K562 (cell line): ENCODE data around the gene JPT1. TPM values are rescaled to one million over a fixed set of nuclear protein-coding genes. Genes with fewer than 3 reads are reported as not detected.

Experiments
- CAMTA2 ChIP-seq: fragments of 250-450 bp; sonication (Bioruptor Pico); conservative IDR thresholded peaks from 2 replicates; pipeline ENCODE4 v1.5.1; 2022
- CC2D1A ChIP-seq: fragments of 450-650 bp; IDR thresholded peaks from 2 replicates; pipeline ENCODE4 v1.6.1; 2017; ENCODE audit warnings: mild to moderate bottlenecking
- COPS2 ChIP-seq: fragments of 450-650 bp; conservative IDR thresholded peaks from 2 replicates; pipeline ENCODE4 v1.6.1; 2016; ENCODE audit warnings: mild to moderate bottlenecking, moderate library complexity
- ETS2 ChIP-seq: IDR thresholded peaks from 2 replicates; pipeline ENCODE4 v1.6.1; 2016; ENCODE audit warnings: borderline replicate concordance, missing genetic modification characterization, mild to moderate bottlenecking, moderate library complexity, missing compliant biosample characterization; ENCODE audit not compliant: poor library complexity, severe bottlenecking
- JUNB ChIP-seq: fragments of 450-650 bp; formaldehyde crosslinking; conservative IDR thresholded peaks from 2 replicates; pipeline ENCODE4 v1.4.0; 2020; ENCODE audit warnings: mild to moderate bottlenecking
- KAT2B ChIP-seq: IDR thresholded peaks from one replicate; pipeline ENCODE4 v1.6.1; 2012; ENCODE audit warnings: low read depth, mild to moderate bottlenecking, control low read depth, inconsistent platforms, low read length, moderate library complexity
- MAFF ChIP-seq: IDR thresholded peaks from 2 replicates; pipeline ENCODE4 v1.6.1; 2012; ENCODE audit warnings: low read length, improper control_type of control experiment
- MTA2 ChIP-seq: fragments of 450-650 bp; IDR thresholded peaks from 2 replicates; pipeline ENCODE4 v1.6.1; 2016; ENCODE audit warnings: low read depth
- NBN ChIP-seq: fragments of 450-650 bp; IDR thresholded peaks from 2 replicates; pipeline ENCODE4 v1.6.1; 2016; ENCODE audit warnings: low read depth, mild to moderate bottlenecking
- NR2F6 ChIP-seq: fragments of 450-650 bp; formaldehyde crosslinking; IDR thresholded peaks from 2 replicates; pipeline ENCODE4 v1.4.0; 2020; ENCODE audit warnings: mild to moderate bottlenecking
- POLR2AphosphoS2 ChIP-seq: IDR thresholded peaks from 2 replicates; pipeline ENCODE4 v1.6.1; 2012; ENCODE audit warnings: low read length, improper control_type of control experiment
- PPARD ChIP-seq: fragments of 250-450 bp; sonication (Bioruptor Pico); IDR thresholded peaks from 2 replicates; pipeline ENCODE4 v1.8.0; 2022; ENCODE audit warnings: inconsistent platforms, mild to moderate bottlenecking, moderate library complexity
- PRPF4 ChIP-seq: fragments of 200-400 bp; formaldehyde crosslinking; IDR thresholded peaks from one replicate; pipeline ENCODE4 v1.6.1; 2017; ENCODE audit warnings: low read length, low read depth, mild to moderate bottlenecking; ENCODE audit not compliant: insufficient read depth, poor library complexity, severe bottlenecking
- RAD51 ChIP-seq: fragments of 450-650 bp; IDR thresholded peaks from 2 replicates; pipeline ENCODE4 v1.7.1; 2016; ENCODE audit warnings: low read depth, mild to moderate bottlenecking, borderline replicate concordance
- RCOR1 ChIP-seq, 2 experiments: IDR thresholded peaks; 2 replicates each; pipeline ENCODE4 v1.6.1; 2012; ENCODE audit warnings: low read depth in 2 of 2, low read length in 2 of 2, borderline replicate concordance in 1 of 2, improper control_type of control experiment in 1 of 2
- SETDB1 ChIP-seq: IDR thresholded peaks from one replicate; pipeline ENCODE4 v1.6.1; 2012; ENCODE audit warnings: low read length, control low read depth, inconsistent platforms
- SNRNP70 ChIP-seq: fragments of 200-400 bp; formaldehyde crosslinking; optimal IDR thresholded peaks from 2 replicates; pipeline ENCODE3; 2017; ENCODE audit warnings: low read depth, low read length
- TAF9B ChIP-seq: fragments of 450-650 bp; IDR thresholded peaks from 2 replicates; pipeline ENCODE4 v1.6.1; 2018; ENCODE audit warnings: mild to moderate bottlenecking; ENCODE audit not compliant: partially characterized antibody
- U2AF2 ChIP-seq: fragments of 200-400 bp; formaldehyde crosslinking; optimal IDR thresholded peaks from 2 replicates; pipeline ENCODE3; 2017; ENCODE audit warnings: low read depth, mild to moderate bottlenecking, low read length
- ZBTB8A ChIP-seq: fragments of 450-650 bp; IDR thresholded peaks from 2 replicates; pipeline ENCODE4 v1.6.1; 2018; ENCODE audit warnings: mild to moderate bottlenecking, moderate library complexity; ENCODE audit not compliant: partially characterized antibody
- ZNF239 ChIP-seq: fragments of 250-450 bp; sonication (Bioruptor Pico); IDR thresholded peaks from 2 replicates; pipeline ENCODE4 v1.4.0; 2020; ENCODE audit warnings: mild to moderate bottlenecking
- ZNF347 ChIP-seq: fragments of 450-650 bp; formaldehyde crosslinking; IDR thresholded peaks from 2 replicates; pipeline ENCODE4 v1.4.0; 2020; ENCODE audit warnings: low read depth, mild to moderate bottlenecking, moderate library complexity
- polyA plus RNA-seq, 8 experiments: library from polyadenylated mRNA; depleted of rRNA in 4 of 8; stranded (reverse) in 5 of 8; unstranded in 3 of 8; fragments of >200 nt; fragmentation: Nextera tagmentation in 2 of 8; fragmentation: Illumina TruSeq in 1 of 8; extraction: Ambion mirVana in 2 of 8; extraction: Trizol in 1 of 8; gene quantifications; 2 replicates each; pipeline versions ENCODE4 v1.2.1 to v1.2.3, GENCODE V29; 2011 to 2014; ENCODE audit warnings: inconsistent platforms in 1 of 8, missing spikeins in 1 of 8
- total RNA-seq, 7 experiments: library from RNA; depleted of rRNA in 6 of 7; stranded (reverse); fragments of >200 nt in 6 of 7; fragmentation: Illumina TruSeq in 2 of 7; extraction: Trizol in 2 of 7; gene quantifications; 2 replicates each; pipeline versions ENCODE4 v1.2.1 to v1.2.3, GENCODE V29; 2011 to 2021; ENCODE audit warnings: low replicate concordance in 1 of 7
- TF ChIP-seq, protein P1 (sequence below): sonication (generic); IDR thresholded peaks from 2 replicates; pipeline ENCODE4 v1.6.1; 2016
- TF ChIP-seq, protein P2 (sequence below): sonication (generic); formaldehyde crosslinking; IDR thresholded peaks from 2 replicates; pipeline ENCODE4 v1.8.1; 2022; ENCODE audit warnings: missing genetic modification reagents
- TF ChIP-seq, protein P3 (sequence below): IDR thresholded peaks from 2 replicates; pipeline ENCODE4 v1.6.1; 2011; ENCODE audit not compliant: insufficient read length; ENCODE audit errors: extremely low read depth
- TF ChIP-seq, protein P4 (sequence below), 3 experiments: IDR thresholded peaks in 2 of 3; conservative IDR thresholded peaks in 1 of 3; 2 replicates each; pipeline ENCODE4 v1.5.1; 2011 to 2012; ENCODE audit warnings: low read length in 3 of 3, mild to moderate bottlenecking in 3 of 3, control low read depth in 2 of 3, improper control_type of control experiment in 1 of 3, inconsistent platforms in 1 of 3, low read depth in 1 of 3, mixed read lengths in 1 of 3, moderate library complexity in 1 of 3; ENCODE audit not compliant: insufficient read depth in 2 of 3

The JPT1 gene
- total and polyA plus RNA-seq, 9 of the 15 experiments (the other 6 are each of a cell fraction or from before 2014, with no cell fraction given), result 56.7 to 292 (median 144) TPM

DNA sequence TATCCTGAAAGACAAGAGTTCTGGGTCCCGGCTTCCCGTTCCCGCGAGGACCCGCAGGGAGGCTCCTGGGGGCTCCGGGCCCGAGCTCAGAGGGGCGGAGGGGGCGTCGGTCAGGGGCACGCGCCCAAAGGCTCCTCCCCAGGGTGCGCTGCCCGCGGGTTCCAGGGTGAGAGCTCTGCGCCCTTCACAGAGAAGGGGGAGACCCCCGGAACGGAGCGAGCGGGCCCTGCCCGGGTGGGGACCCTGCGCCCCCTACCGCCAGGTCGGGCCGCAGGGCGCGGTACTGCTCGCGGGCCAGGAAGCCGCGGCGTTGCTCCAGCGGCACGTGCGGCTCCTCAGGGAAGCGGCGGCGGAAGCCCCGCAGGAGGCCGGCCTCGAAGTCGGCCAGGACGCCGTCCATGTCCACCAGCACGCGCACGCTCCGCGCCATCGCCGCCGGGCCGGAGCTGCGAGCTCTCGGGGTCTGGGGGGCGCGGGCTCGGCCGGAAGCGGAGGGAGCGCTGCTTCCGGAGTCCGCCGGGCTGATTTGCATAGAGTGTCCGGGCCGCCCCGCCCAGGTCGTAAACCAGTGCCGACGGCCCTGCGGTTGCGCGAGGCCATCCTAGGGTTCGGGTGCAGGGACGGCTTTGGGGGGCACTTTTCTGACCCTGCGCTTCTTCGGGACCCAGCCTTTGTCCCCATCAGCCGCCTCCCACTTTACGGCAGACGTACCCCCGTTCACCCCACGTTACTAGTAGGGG lies 22.9 kb downstream of the JPT1 start, which contains the start of gene NT5C (continued):
- TF ChIP-seq PRPF4 (peak; percentile 33), ZNF347 (no peak), RCOR1 (IDR thresholded peaks at IDR 0.05; ENCODE audit: borderline replicate concordance in 1 of 2, low read depth in 2 of 2, low read length in 2 of 2) (peak in 1 of 2 experiments; percentile 63; a peak in 1 of 4 replicates), NBN (no peak), POLR2AphosphoS2 (peak; percentile 83; the same call in 1 of the 2 replicates), KAT2B (no peak), RAD51 (no peak), SETDB1 (no peak), JUNB (no peak), NR2F6 (no peak), MTA2 (no peak), COPS2 (no peak), ETS2 (no peak), U2AF2 (no peak), TAF9B (no peak), MAFF (no peak), ZNF239 (CRISPR knock-in tag) (no peak), PPARD (CRISPR knock-in tag) (no peak), SNRNP70 (no peak), ZBTB8A (no peak), CC2D1A (no peak), CAMTA2 (CRISPR knock-in tag) (0 out of 2 replicates have a peak, but pooled peaks have one; percentile 13)
- TF ChIP-seq, protein P1, sequence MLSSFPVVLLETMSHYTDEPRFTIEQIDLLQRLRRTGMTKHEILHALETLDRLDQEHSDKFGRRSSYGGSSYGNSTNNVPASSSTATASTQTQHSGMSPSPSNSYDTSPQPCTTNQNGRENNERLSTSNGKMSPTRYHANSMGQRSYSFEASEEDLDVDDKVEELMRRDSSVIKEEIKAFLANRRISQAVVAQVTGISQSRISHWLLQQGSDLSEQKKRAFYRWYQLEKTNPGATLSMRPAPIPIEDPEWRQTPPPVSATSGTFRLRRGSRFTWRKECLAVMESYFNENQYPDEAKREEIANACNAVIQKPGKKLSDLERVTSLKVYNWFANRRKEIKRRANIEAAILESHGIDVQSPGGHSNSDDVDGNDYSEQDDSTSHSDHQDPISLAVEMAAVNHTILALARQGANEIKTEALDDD, result no peak
- TF ChIP-seq, protein P2, sequence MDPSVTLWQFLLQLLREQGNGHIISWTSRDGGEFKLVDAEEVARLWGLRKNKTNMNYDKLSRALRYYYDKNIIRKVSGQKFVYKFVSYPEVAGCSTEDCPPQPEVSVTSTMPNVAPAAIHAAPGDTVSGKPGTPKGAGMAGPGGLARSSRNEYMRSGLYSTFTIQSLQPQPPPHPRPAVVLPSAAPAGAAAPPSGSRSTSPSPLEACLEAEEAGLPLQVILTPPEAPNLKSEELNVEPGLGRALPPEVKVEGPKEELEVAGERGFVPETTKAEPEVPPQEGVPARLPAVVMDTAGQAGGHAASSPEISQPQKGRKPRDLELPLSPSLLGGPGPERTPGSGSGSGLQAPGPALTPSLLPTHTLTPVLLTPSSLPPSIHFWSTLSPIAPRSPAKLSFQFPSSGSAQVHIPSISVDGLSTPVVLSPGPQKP (CRISPR knock-in tag), result no peak
- TF ChIP-seq, protein P3, sequence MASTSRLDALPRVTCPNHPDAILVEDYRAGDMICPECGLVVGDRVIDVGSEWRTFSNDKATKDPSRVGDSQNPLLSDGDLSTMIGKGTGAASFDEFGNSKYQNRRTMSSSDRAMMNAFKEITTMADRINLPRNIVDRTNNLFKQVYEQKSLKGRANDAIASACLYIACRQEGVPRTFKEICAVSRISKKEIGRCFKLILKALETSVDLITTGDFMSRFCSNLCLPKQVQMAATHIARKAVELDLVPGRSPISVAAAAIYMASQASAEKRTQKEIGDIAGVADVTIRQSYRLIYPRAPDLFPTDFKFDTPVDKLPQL, result no peak
- TF ChIP-seq, protein P4, sequence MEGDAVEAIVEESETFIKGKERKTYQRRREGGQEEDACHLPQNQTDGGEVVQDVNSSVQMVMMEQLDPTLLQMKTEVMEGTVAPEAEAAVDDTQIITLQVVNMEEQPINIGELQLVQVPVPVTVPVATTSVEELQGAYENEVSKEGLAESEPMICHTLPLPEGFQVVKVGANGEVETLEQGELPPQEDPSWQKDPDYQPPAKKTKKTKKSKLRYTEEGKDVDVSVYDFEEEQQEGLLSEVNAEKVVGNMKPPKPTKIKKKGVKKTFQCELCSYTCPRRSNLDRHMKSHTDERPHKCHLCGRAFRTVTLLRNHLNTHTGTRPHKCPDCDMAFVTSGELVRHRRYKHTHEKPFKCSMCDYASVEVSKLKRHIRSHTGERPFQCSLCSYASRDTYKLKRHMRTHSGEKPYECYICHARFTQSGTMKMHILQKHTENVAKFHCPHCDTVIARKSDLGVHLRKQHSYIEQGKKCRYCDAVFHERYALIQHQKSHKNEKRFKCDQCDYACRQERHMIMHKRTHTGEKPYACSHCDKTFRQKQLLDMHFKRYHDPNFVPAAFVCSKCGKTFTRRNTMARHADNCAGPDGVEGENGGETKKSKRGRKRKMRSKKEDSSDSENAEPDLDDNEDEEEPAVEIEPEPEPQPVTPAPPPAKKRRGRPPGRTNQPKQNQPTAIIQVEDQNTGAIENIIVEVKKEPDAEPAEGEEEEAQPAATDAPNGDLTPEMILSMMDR (IDR thresholded peaks at IDR 0.05 in 2 of 3, conservative IDR thresholded peaks at IDR 0.05 in 1 of 3; ENCODE audit: insufficient read depth in 2 of 3, low read depth in 1 of 3, low read length in 3 of 3), result peak; percentile 75 to 86 (median 77)
